Left lung (tissue), 10 donors: ENCODE measurements around the gene KDM3B. TPM values are rescaled to one million over a fixed set of nuclear protein-coding genes. Genes with fewer than 3 reads are reported as not detected.

ENCODE experiments used
- ATAC-seq: fragments of 200-7000 bp; cut with Tn5 transposase; one replicate; pipeline ENCODE4 v1.9.1; 2020; ENCODE audit warnings: moderate library complexity
- DNase-seq, 4 donors: peaks; one replicate each; pipeline ENCODE4 v3.0.0-alpha.2; 2013 to 2020
- H3K27ac ChIP-seq, 2 donors: fragments of 200-600 bp; sonication (generic) in 1 of 2; one replicate each; pipeline versions ENCODE4 v1.5.0 to v1.8.0; 2020 to 2021
- H3K27me3 ChIP-seq, 2 donors: fragments of 200-600 bp; sonication (generic) in 1 of 2; one replicate each; pipeline versions ENCODE4 v1.5.0 to v1.8.0; 2020 to 2021
- H3K36me3 ChIP-seq, 2 donors: fragments of 200-600 bp; sonication (generic) in 1 of 2; one replicate each; pipeline versions ENCODE4 v1.5.0 to v1.8.0; 2020 to 2021
- H3K4me1 ChIP-seq, 2 donors: fragments of 200-600 bp; one replicate each; pipeline ENCODE4 v1.8.0; 2021
- H3K4me3 ChIP-seq, 2 donors: fragments of 200-600 bp; sonication (generic) in 1 of 2; one replicate each; pipeline versions ENCODE4 v1.5.0 to v1.8.0; 2020 to 2021; ENCODE audit warnings: mild to moderate bottlenecking in 1 of 2
- H3K9me3 ChIP-seq, 2 donors: fragments of 200-600 bp; sonication (generic) in 1 of 2; one replicate each; pipeline versions ENCODE4 v1.5.0 to v1.8.0; 2020 to 2021
- CTCF ChIP-seq, 2 donors: fragments of 200-600 bp; sonication (generic) in 1 of 2; IDR thresholded peaks; one replicate each; pipeline versions ENCODE4 v1.5.0 to v1.8.0; 2021; ENCODE audit warnings: antibody characterized with exemption in 2 of 2
- intact Hi-C, 2 donors: fragments of 100-400 bp; cut with DNase I; formaldehyde crosslinking; loops; one replicate each; pipeline versions ENCODE4 v1.11.2 to v1.14.2; 2022
- polyA plus RNA-seq, 6 donors: library from polyadenylated mRNA; unstranded; fragments of 120-200 nt; gene quantifications; one replicate each; pipeline ENCODE4 v1.2.1, GENCODE V29; 2013; ENCODE audit not compliant: insufficient read length in 6 of 6
- total RNA-seq, 2 donors: library from RNA; stranded (reverse); fragmentation: NEBNext Ultra II Directional; extraction: Animal tissue kit (Norgen Biotek cat#: 25700); gene quantifications; one replicate each; pipeline ENCODE4 v1.2.1, GENCODE V29; 2021
- donor health status: DM: no; HTN: yes; CAD: no.
- donor health status: DM: no; HTN: no; CAD: no.

Gene KDM3B
- total and polyA plus RNA-seq, 8 donors = 47.5 to 96.3 (median 79.5) TPM

DNA sequence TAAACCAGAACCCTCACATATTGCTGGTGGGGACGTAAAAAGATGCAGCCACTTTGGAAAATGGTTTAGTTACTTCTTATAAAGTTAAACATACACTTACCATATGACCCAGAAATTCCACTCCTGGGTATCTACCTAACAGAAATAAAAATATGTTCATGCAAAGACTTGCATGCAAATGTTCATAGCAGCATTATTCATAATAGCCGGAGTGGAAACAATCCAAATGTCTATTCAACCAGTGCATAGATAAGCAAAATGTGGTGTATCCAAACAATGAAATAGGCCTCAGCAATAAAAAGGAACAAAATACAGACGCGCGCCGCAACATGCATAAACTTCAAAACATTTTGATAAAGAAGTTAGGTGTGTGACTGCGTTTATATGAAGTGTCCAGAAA, 124.4 kb downstream of the KDM3B start:
- TF ChIP-seq CTCF (IDR thresholded peaks at IDR 0.05) = no peak
- Histone ChIP-seq H3K4me1 (no peaks in the 10 kb centered on the region), H3K36me3 (no peaks in the 10 kb centered on the region), H3K27ac (no peak overlapping the region), H3K4me3 (no peak overlapping the region), H3K27me3 (no peaks in the 10 kb centered on the region), H3K9me3 (no peaks in the 10 kb centered on the region)
- intact Hi-C loops = no loop called here
- DNase-seq (no peak), ATAC-seq (no peak)

GRCh38 chr5:138482638-138483037, 130.2 kb downstream of the KDM3B start:
- Histone ChIP-seq H3K4me1 (peaks cover 0 to 14% of the 10 kb centered on the region in 2 donors), H3K27me3 (no peaks in the 10 kb centered on the region), H3K9me3 (no peaks in the 10 kb centered on the region), H3K4me3 (no peak overlapping the region), H3K27ac (no peak overlapping the region), H3K36me3 (no peaks in the 10 kb centered on the region)
- intact Hi-C loops = no loop called here
- DNase-seq = no peak
- no peak for TF ChIP-seq CTCF (IDR thresholded peaks at IDR 0.05)
- no peak for ATAC-seq

Other genes with a start within 250 kb of the KDM3B start
- gene NME5, start 213.3 kb upstream of the KDM3B start, total RNA-seq = 1 to 10 TPM; 5.9 to 7.0 TPM
- gene NME5, start 213.3 kb upstream of the KDM3B start, polyA plus RNA-seq = 10 to 100 TPM in 4 of 6 donors, 1 to 10 TPM in 2; 8.3 to 13.0 (median 12.2) TPM
- gene BRD8, start 174.1 kb upstream of the KDM3B start, total RNA-seq = 10 to 100 TPM; 42.0 to 45.4 TPM
- 100 to 1,000 TPM; 151 to 212 (median 165) TPM for gene BRD8, start 174.1 kb upstream of the KDM3B start, polyA plus RNA-seq
- gene KIF20A, start 173.6 kb upstream of the KDM3B start, total RNA-seq = 10 to 100 TPM in 1 of 2 donors, 1 to 10 TPM in 1; 1.6 to 12.1 TPM
- 100 to 1,000 TPM in 1 of 6 donors, 10 to 100 TPM in 5; 33.7 to 106 (median 49.6) TPM for gene KIF20A, start 173.6 kb upstream of the KDM3B start, polyA plus RNA-seq
- gene CDC23, start 139.4 kb upstream of the KDM3B start, total RNA-seq = 10 to 100 TPM; 18.8 to 27.1 TPM
- gene CDC23, start 139.4 kb upstream of the KDM3B start, polyA plus RNA-seq = 10 to 100 TPM; 52.6 to 62.2 (median 56.4) TPM
- 1 to 10 TPM in 1 of 2 donors, not detected in 1; 1.9 TPM for gene GFRA3, start 78.1 kb upstream of the KDM3B start, total RNA-seq
- gene GFRA3, start 78.1 kb upstream of the KDM3B start, polyA plus RNA-seq = 1 to 10 TPM; 2.0 to 4.7 (median 3.5) TPM
- 1 to 10 TPM in 1 of 2 donors, under 1 TPM in 1; 0.34 to 2.0 TPM for gene CDC25C, start 20.9 kb upstream of the KDM3B start, total RNA-seq
- gene CDC25C, start 20.9 kb upstream of the KDM3B start, polyA plus RNA-seq = 10 to 100 TPM in 3 of 6 donors, 1 to 10 TPM in 3; 6.2 to 14.6 (median 9.5) TPM
- gene FAM53C, start 14.4 kb upstream of the KDM3B start, total RNA-seq = 10 to 100 TPM; 23.9 to 25.0 TPM
- gene FAM53C, start 14.4 kb upstream of the KDM3B start, polyA plus RNA-seq = 10 to 100 TPM; 40.2 to 43.4 (median 42.5) TPM
- 1 to 10 TPM in 1 of 2 donors, under 1 TPM in 1; 0.52 to 2.5 TPM for gene REEP2, start 86.4 kb downstream of the KDM3B start, total RNA-seq
- gene REEP2, start 86.4 kb downstream of the KDM3B start, polyA plus RNA-seq = 1 to 10 TPM; 1.3 to 2.1 (median 1.9) TPM
- gene EGR1, start 112.8 kb downstream of the KDM3B start, total RNA-seq = 10 to 100 TPM; 42.3 to 92.6 TPM
- gene EGR1, start 112.8 kb downstream of the KDM3B start, polyA plus RNA-seq = 1,000 to 10,000 TPM in 1 of 6 donors, 100 to 1,000 TPM in 4, 10 to 100 TPM in 1; 23.6 to 1,036 (median 315) TPM
- 100 to 1,000 TPM; 107 to 112 TPM for gene ETF1, start 190.6 kb downstream of the KDM3B start, total RNA-seq
- gene ETF1, start 190.6 kb downstream of the KDM3B start, polyA plus RNA-seq = 10 to 100 TPM; 68.9 to 82.9 (median 78.7) TPM
- gene HSPA9, start 222.7 kb downstream of the KDM3B start, total RNA-seq = 100 to 1,000 TPM; 128 to 205 TPM
- 100 to 1,000 TPM; 189 to 220 (median 213) TPM for gene HSPA9, start 222.7 kb downstream of the KDM3B start, polyA plus RNA-seq